ENCODE results near the gene AGTRAP.

AGTRAP gene

DNA sequence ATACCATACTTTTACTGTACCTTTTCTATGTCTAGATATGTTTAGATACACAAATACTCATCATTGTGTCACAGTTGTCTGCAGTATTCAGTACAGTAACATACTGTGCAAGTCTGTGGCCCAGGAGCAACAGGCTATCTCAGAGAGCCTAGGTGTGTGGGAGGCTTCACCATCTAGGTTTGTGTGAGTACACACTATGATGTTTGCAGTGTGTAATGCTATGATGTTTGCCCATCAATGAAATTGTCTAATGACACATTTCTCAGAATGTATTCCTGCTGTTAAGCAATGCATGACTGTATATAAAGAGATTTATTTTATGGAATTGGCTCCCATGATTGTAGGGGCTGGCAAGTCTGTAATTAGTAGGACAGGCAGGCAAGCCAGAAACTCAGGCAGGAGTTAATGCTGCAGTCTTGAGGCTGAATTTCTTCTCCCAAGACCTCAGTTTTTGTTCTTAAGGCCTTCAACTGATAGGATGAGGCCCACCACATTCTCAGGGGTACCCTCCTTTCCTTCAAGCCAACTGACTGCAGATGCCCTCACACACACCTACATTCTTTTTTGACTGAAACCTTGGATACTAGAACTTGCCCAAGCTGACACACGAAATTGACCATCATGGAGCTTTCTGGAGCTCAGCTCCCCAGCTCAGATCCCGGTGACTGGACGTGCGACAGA, 7.7 kb upstream of the AGTRAP start:
- FAIRE-seq (no peak), DNase-seq (ENCODE audit: insufficient read length, low spot score) (no peak)
- TF ChIP-seq, protein P1, sequence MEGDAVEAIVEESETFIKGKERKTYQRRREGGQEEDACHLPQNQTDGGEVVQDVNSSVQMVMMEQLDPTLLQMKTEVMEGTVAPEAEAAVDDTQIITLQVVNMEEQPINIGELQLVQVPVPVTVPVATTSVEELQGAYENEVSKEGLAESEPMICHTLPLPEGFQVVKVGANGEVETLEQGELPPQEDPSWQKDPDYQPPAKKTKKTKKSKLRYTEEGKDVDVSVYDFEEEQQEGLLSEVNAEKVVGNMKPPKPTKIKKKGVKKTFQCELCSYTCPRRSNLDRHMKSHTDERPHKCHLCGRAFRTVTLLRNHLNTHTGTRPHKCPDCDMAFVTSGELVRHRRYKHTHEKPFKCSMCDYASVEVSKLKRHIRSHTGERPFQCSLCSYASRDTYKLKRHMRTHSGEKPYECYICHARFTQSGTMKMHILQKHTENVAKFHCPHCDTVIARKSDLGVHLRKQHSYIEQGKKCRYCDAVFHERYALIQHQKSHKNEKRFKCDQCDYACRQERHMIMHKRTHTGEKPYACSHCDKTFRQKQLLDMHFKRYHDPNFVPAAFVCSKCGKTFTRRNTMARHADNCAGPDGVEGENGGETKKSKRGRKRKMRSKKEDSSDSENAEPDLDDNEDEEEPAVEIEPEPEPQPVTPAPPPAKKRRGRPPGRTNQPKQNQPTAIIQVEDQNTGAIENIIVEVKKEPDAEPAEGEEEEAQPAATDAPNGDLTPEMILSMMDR (IDR thresholded peaks at IDR 0.05; ENCODE audit: insufficient read depth, missing control alignments), result no peak

DNA sequence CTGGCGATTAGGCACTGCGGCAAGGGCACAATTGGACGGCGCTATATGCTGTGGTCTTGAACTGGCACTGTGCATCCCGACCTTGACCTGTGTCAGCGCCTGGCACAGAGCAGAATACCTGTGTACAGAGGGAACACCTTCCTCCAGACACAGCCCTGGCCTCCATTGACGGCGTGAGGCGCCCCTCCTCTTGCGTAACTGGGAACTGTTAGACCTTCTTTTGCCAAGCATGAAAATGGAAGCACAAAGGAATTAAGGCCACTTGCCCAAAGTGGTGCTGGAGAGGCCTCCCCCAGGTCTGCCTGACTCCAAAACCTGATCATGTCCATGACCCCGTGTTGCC, 6.8 kb upstream of the AGTRAP start:
- TF ChIP-seq, protein P1 (IDR thresholded peaks at IDR 0.05; ENCODE audit: insufficient read depth, missing control alignments), result no peak
- DNase-seq (ENCODE audit: insufficient read length, low spot score), result no peak
- FAIRE-seq, result no peak

DNA sequence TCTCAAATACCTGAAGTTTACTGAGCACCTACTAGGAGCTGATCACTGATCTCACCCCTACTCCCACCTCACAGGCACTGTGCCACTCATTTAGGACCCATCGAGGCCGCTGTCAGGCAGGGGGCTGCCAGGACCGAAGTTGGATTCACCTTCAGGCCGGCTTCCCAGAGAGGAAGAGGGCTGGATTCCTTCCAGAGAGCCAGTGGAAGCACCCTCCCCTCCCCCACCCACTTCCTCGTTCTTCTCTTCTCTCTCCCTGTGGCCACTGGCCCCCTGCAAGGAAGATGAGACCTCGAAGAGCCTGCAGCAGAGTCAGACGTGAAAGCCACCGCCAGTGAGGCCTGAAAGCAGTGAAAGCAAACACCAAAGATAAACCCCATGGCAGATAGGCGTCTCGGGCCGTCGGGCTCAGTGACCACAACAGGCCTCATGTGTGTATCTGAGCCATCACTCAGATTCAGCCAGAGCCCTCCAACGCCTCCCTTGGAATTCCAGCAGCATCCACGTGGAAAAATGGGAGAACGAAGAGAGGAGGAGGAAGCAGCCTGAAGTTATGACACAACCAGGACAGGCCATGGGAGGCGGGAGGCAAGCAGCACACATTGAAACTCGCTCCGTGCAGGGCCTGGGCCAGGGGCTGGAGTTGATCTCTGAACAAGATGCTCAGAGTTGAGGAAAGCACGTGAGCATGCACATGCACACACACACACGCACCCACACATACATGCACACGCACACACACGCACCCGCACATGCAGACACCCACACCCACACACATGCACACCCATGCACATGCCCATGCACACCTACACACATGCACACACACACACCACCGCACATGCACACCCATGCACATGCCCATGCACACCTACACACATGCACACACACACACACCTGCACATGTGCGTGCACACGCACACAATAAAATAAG, 6.2 kb upstream of the AGTRAP start:
- FAIRE-seq, result no peak
- DNase-seq (ENCODE audit: insufficient read length, low spot score), result no peak
- TF ChIP-seq, protein P1 (IDR thresholded peaks at IDR 0.05; ENCODE audit: insufficient read depth, missing control alignments), result no peak

DNA sequence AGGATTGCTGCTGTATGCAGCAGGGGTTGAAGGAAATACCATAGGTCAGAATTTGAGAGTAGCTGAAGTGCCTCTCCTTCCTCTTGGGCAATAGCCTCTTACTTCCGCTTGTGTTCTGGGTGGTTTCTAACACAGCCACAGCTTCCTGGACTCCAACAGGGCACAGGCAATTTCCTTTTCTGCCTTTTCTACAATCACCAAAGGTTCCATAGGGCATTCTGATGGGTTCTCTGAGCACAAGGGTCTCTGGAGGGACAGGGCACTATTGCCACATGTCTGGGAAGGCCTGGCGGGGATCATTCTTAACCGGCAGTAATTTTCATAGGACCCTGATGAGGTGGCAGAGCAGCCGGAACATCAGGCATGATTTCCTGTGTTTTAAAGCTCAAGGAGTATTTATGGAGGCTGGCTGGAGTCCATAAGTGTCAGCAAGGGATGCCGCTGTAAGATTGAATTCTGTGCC, 5.5 kb upstream of the AGTRAP start:
- no peak for FAIRE-seq
- DNase-seq (ENCODE audit: insufficient read length, low spot score), result no peak

DNA sequence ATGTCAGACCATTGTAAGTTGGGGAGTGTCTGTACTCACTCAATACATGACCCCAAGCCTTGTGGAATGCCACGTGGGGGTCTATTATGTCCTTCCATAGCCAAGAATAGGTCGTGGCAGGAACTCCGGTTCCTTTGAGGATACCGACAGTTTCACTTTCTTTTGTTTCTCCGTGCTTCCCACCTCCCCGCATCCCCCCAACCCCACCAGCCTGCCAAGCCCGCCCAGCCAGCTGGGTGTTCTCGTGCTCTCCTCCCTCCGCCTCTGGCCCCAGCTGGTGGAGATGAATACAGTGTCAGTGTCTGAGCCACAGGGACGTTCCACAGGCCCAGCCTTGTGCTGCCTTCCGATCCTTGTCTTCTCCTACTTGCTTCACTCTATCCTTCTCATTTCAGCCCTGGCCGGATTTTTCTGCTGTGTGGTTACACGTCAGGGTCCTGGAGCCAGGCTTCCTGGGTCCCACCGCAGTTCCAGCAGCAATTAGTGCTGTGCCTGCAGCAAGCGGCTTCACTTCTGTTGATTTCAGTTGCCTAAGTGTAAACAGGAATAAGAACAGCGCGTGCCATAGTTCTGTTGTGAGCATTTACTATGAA, 4.1 kb upstream of the AGTRAP start:
- FAIRE-seq, result no peak
- TF ChIP-seq, protein P1 (IDR thresholded peaks at IDR 0.05; ENCODE audit: insufficient read depth, missing control alignments), result no peak
- no peak for DNase-seq (ENCODE audit: insufficient read length, low spot score)

More for the DNA sequence above, 5.5 kb upstream of the AGTRAP start:
- TF ChIP-seq, protein P1 (IDR thresholded peaks at IDR 0.05; ENCODE audit: insufficient read depth, missing control alignments), result no peak

DNA sequence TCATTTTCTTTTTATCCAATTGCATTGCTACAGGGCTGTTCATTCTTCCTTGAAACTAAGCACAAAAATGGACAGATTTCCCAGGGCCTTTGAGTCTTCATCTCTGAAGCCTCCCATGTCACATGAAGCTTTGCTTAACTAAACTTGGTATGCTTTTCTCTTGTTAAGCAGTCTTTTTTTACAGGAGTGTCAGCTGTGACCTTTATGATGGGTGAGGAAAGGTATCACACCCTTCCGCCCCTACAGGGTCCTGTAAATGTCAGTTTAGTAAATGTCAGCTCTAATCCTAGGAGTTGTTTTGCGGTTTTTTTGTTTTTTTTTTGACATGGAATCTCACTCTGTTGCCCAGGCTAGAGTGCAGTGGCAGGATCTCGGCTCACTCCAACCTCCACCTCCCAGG, 2.6 kb upstream of the AGTRAP start:
- DNase-seq (ENCODE audit: insufficient read length, low spot score) (no peak), FAIRE-seq (no peak)
- TF ChIP-seq, protein P1 (IDR thresholded peaks at IDR 0.05; ENCODE audit: insufficient read depth, missing control alignments), result no peak
